Measurements from ENCODE around the gene TMEM238L.
A peak's percentile ranks its signal among the peaks of the same experiment; 100 is the strongest.

Gene TMEM238L

DNA sequence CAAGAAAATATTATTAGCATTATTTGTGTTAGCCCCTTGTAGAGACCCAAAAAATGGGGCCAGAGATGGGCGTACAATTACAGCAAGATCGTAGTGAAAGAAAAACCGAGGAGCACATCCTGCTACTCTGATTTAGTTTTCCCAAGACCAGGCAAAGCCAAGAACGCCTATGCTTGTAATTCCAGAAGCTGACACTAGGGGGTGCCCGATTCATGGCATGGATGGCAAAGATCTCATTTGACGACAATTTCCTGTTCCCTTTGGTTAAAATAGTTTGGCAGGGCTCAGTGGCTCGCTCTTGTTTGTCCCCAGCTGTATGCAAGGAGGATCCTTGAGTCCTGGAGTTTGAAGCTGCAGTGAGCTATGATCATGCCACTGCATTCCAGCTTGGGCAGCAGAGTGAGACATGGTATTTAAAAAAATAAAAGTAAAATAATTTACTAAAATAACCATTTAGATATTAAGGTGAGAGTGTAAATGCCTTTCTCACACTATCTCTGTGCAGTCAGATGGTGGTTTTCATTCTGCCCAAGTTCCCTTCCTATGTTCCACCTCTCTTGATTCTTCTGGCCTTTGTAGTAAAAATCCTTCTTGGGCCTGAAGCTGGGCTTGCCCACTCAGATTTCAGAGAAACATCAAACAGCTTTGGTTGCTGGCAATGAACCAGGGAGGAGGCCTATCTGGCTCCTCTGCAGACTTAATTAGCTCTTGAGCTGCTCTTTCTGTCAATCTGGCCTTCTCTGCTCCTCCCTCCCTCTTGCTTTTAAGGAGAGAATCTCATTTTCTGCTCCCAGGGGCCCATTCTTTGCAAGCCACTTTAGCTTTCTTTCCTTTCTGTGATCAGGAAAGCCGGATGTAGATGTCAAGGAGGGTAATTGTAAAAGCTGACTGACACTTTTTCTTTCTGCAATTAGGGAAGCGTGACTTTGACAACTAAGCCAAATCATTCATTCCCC, 31.2 kb downstream of the TMEM238L start:
- H3K9me3 ChIP-seq (ENCODE audit: insufficient read depth, low read depth, low read length), result peaks cover 7% of the 10 kb centered on the region; the same call in 1 of the 2 replicates
- no peaks in the 10 kb centered on the region for H3K9me2 ChIP-seq (replicated peaks; ENCODE audit: low read depth, low read length)
- TF ChIP-seq EZH2phosphoT487 (IDR thresholded peaks at IDR 0.05; ENCODE audit: borderline replicate concordance) (no peak), CTCF (conservative IDR thresholded peaks at IDR 0.05; ENCODE audit: low read length) (peak; percentile 97)
- H3K9ac ChIP-seq (ENCODE audit: low read depth, low read length, poor library complexity, severe bottlenecking), result no peak overlapping the region
- no peak overlapping the region for H3K4me3 ChIP-seq (ENCODE audit: low read length, poor library complexity, severe bottlenecking)
- H2AFZ ChIP-seq (ENCODE audit: low read length), result no peak overlapping the region
- H3K79me2 ChIP-seq (ENCODE audit: insufficient read depth, low read length), result no peaks in the 10 kb centered on the region
- H4K20me1 ChIP-seq (ENCODE audit: insufficient read depth, low read length, poor library complexity, severe bottlenecking), result no peaks in the 10 kb centered on the region
- no peaks in the 10 kb centered on the region for H3K27me3 ChIP-seq (ENCODE audit: insufficient read depth, low read length, poor library complexity, severe bottlenecking)
- H3K4me2 ChIP-seq (ENCODE audit: low read depth, low read length, poor library complexity, severe bottlenecking), result no peak overlapping the region
- H3F3A ChIP-seq (ENCODE audit: low read depth), result no peaks in the 10 kb centered on the region
- H3K36me3 ChIP-seq (ENCODE audit: insufficient read depth, low read length), result no peaks in the 10 kb centered on the region
- H3K4me1 ChIP-seq (ENCODE audit: insufficient read depth, low read length, poor library complexity, severe bottlenecking), result peaks cover 16% of the 10 kb centered on the region

DNA sequence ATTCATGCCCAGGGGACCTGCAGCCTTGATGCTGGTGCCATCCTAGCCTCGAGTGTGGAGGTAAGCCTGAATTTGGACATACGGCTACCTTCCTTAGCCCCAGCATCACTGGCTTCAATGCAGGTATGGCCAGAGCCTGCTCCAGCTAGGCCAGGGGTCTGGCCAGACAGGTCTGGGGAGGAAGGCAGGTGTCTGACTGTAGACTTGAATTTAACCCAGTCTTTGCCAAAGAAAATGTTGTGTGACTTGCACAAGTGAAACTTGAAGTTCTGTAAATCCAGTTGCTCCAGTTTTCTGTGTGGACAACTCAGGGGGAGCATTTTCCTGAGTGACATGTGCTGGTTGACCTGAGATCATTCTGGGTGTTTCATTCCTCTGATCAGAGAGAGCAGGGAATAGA, 32.8 kb downstream of the TMEM238L start:
- Histone ChIP-seq H3K4me1 (ENCODE audit: insufficient read depth, low read length, poor library complexity, severe bottlenecking) (peaks cover 14% of the 10 kb centered on the region), H3K9ac (ENCODE audit: low read depth, low read length, poor library complexity, severe bottlenecking) (no peak overlapping the region), H3K9me2 (replicated peaks; ENCODE audit: low read depth, low read length) (no peaks in the 10 kb centered on the region), H3F3A (ENCODE audit: low read depth) (no peaks in the 10 kb centered on the region), H4K20me1 (ENCODE audit: insufficient read depth, low read length, poor library complexity, severe bottlenecking) (no peaks in the 10 kb centered on the region), H3K4me2 (ENCODE audit: low read depth, low read length, poor library complexity, severe bottlenecking) (no peak overlapping the region), H2AFZ (ENCODE audit: low read length) (no peak overlapping the region), H3K27me3 (ENCODE audit: insufficient read depth, low read length, poor library complexity, severe bottlenecking) (no peaks in the 10 kb centered on the region), H3K36me3 (ENCODE audit: insufficient read depth, low read length) (no peaks in the 10 kb centered on the region), H3K79me2 (ENCODE audit: insufficient read depth, low read length) (no peaks in the 10 kb centered on the region), H3K4me3 (ENCODE audit: low read length, poor library complexity, severe bottlenecking) (no peak overlapping the region), H3K9me3 (ENCODE audit: insufficient read depth, low read depth, low read length) (peaks cover 7% of the 10 kb centered on the region; the same call in 1 of the 2 replicates)
- TF ChIP-seq CTCF (conservative IDR thresholded peaks at IDR 0.05; ENCODE audit: low read length), result no peak
- TF ChIP-seq EZH2phosphoT487 (IDR thresholded peaks at IDR 0.05; ENCODE audit: borderline replicate concordance), result no peak

DNA sequence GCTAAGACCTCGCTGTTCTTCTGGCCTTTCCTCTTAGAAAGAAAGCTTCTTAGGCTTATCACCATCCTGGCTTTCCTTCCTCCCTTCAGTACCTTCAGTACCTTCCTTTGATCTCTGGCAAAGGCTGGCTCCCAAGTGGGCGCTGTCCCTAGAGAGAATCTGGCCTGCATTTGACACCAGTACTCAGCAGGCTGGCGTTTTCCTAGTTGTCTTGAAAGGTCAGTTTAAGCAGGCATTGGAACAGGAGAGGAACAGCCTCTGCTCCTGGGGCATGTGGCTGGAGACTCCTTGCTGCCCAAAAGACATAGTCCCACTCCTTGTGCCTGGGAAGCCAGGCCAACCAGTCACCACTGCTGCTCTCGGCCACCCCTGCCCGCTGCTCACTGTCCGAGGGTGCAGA, 34.1 kb downstream of the TMEM238L start:
- Histone ChIP-seq H3K4me1 (ENCODE audit: insufficient read depth, low read length, poor library complexity, severe bottlenecking) (peaks cover 12% of the 10 kb centered on the region), H3K4me3 (ENCODE audit: low read length, poor library complexity, severe bottlenecking) (no peak overlapping the region), H3K9ac (ENCODE audit: low read depth, low read length, poor library complexity, severe bottlenecking) (no peak overlapping the region), H3K4me2 (ENCODE audit: low read depth, low read length, poor library complexity, severe bottlenecking) (no peak overlapping the region), H3K36me3 (ENCODE audit: insufficient read depth, low read length) (no peaks in the 10 kb centered on the region), H3K27me3 (ENCODE audit: insufficient read depth, low read length, poor library complexity, severe bottlenecking) (no peaks in the 10 kb centered on the region), H2AFZ (ENCODE audit: low read length) (no peak overlapping the region), H3K79me2 (ENCODE audit: insufficient read depth, low read length) (no peaks in the 10 kb centered on the region), H3K9me3 (ENCODE audit: insufficient read depth, low read depth, low read length) (peaks cover 7% of the 10 kb centered on the region; the same call in 1 of the 2 replicates), H3F3A (ENCODE audit: low read depth) (no peaks in the 10 kb centered on the region), H4K20me1 (ENCODE audit: insufficient read depth, low read length, poor library complexity, severe bottlenecking) (no peaks in the 10 kb centered on the region), H3K9me2 (replicated peaks; ENCODE audit: low read depth, low read length) (no peaks in the 10 kb centered on the region)
- TF ChIP-seq CTCF (conservative IDR thresholded peaks at IDR 0.05; ENCODE audit: low read length) (no peak), EZH2phosphoT487 (IDR thresholded peaks at IDR 0.05; ENCODE audit: borderline replicate concordance) (no peak)
